HT1080 (cell line): ENCODE results near the gene ADORA2A. TPM values are rescaled to one million over a fixed set of nuclear protein-coding genes. Genes with fewer than 3 reads are reported as not detected.

ENCODE experiments used
- DNase-seq: peaks from one replicate; pipeline ENCODE4 v3.0.0-alpha.2; 2015; ENCODE audit warnings: low read depth
- polyA plus RNA-seq, 2 experiments: library from polyadenylated mRNA; depleted of rRNA; stranded (reverse); fragments of >200 nt; gene quantifications; 2 replicates each; pipeline ENCODE4 v1.2.3, GENCODE V29; 2015
- total RNA-seq: library from RNA; depleted of rRNA; stranded (reverse); fragments of >200 nt; shearing (Covaris generic); gene quantifications from 2 replicates; pipeline ENCODE4 v1.2.3, GENCODE V29; 2014; rRNA removed

The ADORA2A gene
- 1.5 and 2.3 TPM in 2 replicates for total RNA-seq
- polyA plus RNA-seq (2015; cell fraction: cytosol; rRNA removed): 2.3 and 3.3 TPM in 2 replicates
- 2.8 and 7.0 TPM in 2 replicates for polyA plus RNA-seq (2015; cell fraction: nucleus; rRNA removed)

GRCh38 chr22:24427500-24428164 lies at the start of gene ADORA2A:
ADORA2A (plus strand) TSS chr22:24427599; CDS start chr22:24433405, 5,806 bp downstream.
- peak; percentile 25 for DNase-seq

DNA sequence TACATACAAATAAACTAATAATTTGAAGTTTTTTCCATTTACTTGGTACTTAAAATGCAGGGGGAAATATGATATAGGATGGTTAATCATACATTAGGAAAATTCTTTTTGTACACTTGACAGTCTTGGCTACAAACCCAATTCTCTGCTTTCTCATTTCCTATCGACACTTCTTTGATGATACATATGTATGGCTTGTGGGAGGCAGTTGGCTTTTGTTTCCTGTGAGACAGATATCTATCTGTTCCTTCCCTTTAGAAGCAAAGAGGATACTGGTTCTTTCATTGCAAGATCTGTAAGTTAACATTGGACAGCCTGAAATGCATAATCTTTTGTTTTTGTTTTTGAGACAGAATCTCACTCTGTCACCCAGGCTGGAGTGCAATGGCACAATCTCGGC lies 47.9 kb upstream of the ADORA2A start:
- peak; percentile 75 for DNase-seq

DNA sequence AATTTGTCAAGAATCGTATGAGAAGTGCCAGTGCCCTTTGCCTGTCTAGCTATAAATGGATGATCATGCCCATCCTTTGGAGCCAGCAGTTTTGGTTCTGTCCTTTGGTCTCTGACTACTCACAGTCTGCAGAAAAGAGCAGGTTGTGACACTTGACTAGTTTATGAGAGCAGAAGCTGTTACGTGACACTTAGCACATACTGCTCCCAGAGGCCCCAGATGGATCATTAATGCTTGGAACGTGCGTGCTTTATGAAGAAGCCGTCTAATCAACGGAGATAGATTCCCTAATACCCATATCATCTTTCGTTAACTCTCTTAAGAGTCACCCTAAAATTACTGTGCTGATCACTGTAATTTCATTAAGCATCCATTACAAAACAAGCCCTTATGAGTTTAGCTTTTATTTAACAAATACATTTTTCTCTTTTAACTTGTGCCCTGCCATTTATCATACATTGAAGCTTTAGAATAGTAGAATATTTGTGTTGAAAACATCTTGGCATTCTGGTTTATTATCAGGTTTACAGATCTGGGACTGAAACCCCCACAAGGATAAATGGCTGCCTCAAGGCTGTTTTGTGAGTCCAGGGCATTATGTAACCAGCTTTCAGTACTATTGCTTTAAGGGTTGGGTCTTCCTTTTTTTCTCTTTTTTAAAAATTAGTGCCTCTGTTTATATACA lies 47.0 kb upstream of the ADORA2A start:
- DNase-seq: no peak

DNA sequence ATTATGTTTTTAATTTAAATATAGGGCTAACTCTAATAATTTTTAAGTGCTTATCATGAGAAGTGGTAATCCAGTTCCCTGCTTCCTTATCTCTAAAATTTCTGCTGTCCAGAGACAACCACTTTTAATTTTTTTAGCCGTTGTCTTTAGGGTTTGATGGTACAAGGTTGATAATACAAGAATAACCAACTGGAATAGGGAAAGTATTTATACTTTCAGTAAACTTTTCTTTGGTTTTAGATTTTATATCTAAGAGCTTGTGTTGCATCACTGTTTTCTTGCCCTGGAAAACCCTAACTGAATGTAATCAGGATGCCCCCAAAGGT lies 46.5 kb upstream of the ADORA2A start:
- no peak for DNase-seq

DNA sequence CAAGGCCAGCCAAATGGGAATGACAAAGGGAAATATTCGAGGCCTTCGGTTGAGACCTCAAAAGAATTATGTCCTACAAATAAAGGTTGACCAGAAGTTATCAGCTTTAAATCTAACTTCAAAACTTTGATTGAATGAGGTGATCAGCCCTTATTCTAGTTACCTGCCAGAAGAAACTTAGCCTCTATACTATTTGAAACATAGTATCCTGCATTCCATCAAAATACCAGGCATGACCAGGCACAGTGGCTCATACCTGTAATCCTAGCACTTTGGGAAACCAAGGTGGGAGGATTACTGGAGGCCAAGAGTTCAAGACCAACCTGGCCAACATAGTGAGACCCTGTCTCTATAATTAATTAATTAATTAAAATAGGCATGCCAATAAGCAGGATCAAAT lies 44.3 kb upstream of the ADORA2A start:
- no peak for DNase-seq

- DNase-seq: no peak
Measured at GRCh38 chr22:24384131-24384530, 43.3 kb upstream of the ADORA2A start.

DNA sequence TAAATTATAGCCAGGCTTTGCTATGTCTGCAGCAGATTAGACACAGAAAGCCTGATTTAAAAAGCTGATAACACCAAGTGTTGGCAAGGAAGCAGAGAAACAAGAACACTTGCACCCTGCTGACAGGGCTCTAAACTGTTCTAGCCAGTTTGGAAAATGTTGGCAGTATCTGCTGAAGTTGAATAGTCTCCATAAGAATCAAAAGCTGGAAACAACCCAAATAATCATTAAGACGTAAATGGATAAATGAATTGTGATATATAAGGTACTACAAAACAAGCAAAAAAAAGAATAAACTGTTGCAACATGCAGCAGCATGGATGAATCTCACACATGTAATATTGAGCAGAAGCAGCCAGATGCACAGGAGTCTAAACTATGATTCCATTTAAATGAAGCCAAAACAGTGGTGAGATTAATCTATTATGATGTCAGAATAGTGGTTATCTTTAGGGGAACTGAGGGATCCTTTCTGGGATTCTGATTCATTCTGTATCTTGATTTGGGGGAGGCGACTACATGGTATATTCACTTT lies 40.4 kb upstream of the ADORA2A start:
- DNase-seq: no peak

DNA sequence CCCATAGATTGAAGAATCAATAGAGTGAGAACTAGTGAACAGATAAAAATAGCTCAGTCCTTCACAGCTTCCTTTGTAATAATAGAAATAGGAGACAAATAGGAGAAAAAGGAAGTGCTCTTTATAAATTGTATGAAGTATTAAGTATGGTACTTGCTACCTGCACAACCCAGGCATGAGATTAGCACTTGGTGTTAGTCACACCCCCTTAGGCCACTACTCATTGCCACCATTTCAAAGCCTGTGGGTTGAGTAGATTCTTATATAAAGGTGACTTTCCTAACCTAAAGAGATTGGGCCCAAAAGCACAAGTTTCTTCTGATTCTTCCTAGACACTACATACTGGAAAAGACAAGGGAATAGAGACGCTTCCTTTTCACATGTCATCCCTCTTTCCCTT lies 37.7 kb upstream of the ADORA2A start:
- DNase-seq: no peak

DNA sequence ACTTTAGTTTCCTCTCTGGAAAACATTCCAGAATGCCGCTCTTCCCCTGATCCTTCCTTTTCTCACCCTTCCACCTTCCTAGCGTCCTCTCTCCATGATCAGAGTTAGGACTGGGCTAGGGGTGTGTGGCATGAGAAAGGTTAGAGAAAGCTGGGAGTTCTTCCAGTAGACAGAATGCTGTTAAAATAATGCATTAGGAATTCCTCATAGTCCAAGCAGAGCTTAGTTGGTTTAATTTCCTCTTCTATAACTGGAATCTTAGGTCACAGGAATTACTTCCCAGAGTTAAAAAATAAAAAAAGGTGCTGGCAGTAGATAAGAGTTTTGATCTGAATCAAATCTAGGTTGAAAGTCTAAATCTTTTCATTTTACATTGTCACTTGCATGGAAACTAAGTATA lies 37.2 kb upstream of the ADORA2A start:
- no peak for DNase-seq

- DNase-seq: no peak
Measured at GRCh38 chr22:24390576-24390975, 36.8 kb upstream of the ADORA2A start.

- peak; percentile 57 for DNase-seq
Measured at GRCh38 chr22:24391836-24392217, 35.6 kb upstream of the ADORA2A start.

- DNase-seq: no peak
Measured at GRCh38 chr22:24392218-24392931, 35.0 kb upstream of the ADORA2A start.

DNA sequence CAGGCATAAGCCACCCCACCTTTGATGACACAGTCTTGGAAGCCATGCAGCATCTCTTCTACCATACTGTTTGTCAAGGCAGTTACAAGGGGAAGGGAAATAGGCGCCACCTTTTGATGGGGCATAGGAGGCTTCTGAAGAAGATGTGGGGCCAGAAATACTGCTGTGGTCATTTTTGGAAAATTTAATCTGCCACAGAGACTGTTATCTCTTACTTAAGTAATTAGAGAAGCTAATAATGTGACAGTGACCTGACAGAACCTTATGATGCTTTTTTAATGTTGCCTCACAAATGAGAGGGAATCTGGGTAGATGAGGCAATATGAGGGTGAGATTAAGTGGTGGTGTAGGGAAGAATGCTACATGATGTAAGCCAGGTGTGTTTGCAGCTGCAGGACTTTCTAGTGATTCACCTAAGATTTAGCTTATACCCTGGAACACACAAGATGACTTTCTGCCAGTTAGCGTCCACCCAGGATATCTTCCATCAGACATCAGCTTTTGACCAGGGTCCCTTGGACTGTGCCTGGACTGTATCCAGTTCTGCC lies 34.3 kb upstream of the ADORA2A start:
- no peak for DNase-seq

DNA sequence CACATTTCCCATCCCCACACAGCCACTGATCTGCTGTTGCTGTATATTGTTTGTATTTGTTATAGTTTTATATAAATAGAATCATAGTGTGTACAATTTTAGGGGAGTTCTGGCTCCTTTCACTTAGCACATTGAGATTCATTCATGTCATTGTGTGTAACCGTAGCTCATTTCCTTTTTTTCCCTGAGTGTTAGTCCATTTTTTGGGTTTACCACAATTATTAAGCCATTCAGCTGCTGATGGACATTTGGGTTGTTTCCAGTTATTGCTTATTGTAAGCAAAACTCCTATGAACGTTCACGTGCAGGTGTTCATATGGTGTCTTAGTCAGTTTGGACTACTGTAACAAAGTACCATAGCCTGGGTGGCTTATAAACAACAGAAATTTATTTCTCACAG lies 33.6 kb upstream of the ADORA2A start:
- no peak for DNase-seq

DNA sequence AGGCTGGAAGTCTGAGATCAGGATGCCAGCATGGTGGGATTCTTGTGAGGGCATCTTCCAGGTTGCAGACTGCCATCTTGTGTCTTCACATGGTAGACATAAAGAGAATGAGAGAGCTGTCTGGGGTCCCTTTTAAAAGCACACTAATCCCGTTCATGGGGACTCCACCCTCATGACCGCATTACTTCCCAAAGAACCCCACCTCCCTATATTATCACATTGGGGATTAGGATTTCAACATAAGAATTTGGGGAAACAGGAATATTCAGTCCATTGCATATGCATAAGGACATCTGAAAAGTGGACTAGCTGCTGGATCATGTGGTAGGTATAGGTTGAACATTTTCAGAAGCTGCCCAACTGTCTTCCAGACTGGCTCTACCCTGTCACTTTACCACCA lies 33.1 kb upstream of the ADORA2A start:
- DNase-seq: no peak

GRCh38 chr22:24398409-24398808 lies 29.0 kb upstream of the ADORA2A start:
- DNase-seq: no peak

DNA sequence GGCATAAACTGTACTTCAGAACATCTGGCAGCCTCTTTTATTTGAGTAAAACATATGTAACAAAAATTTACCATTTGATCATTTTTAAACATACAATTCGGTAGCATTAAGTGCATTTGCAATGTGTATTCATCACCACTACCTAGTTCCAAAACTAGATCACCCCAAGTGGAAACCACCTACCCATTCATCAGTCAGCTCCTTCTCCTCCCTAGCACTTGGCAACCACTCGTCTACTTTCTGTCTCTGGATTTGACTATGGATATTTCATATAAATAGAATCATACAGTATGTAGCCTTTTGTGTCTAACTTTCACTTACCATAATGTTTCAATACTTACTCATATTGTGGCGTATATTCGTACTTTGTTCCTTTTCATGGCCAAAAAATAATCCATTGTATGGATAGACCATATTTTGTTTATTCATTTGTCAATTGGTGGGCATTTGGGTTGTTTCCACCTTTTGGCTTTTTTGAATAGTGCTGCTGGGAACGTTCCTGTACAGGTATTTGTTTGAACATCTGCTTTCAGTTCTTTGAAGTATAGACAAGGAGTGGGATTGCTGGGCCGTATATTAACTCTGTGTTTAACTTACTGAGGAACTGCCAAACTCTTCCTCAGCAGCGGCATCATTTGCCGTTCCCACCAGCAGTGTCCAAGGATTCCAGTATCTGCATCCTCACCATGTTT lies 27.2 kb upstream of the ADORA2A start:
- no peak for DNase-seq

DNA sequence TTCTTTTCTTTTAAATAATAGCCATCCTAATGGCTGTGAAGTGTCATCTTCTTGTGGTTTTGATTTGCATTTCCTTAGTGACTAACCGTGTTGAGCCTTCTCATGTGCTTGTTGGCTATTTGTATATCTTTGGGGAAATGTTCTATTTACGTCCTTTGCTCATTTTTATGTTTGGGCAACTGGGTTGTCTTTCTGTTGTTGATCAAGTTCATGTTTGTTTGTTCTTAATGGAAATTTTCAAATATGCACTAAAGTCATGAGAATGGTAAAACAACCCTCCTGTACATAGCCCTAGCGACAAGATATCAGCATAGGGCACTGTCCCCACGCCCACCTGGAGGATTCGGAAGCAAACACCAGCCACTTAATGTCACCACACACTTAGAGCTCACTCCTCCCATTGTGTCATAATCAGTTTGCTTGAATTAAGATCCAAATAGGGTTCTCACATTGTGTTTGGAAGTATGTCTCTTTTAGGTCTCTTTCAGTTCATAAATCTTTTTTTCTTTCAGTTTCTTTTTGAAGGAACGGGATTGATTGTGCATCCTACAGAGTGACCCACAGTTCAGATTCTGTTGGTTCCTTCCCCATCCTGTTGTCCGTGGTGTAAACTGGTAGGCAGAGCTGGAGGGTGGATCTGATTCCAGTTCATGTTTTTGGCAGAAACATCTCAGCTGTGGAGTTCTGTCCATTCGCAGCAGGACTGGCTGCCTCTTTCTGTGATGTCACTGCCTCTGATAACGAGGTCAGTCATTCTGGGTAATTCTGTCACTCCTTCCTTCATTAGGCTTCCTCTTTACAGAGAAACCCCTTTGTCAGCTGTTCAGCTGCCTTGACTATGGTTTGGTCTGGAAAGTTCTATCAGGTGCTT lies 26.4 kb upstream of the ADORA2A start:
- peak; percentile 29 for DNase-seq

DNA sequence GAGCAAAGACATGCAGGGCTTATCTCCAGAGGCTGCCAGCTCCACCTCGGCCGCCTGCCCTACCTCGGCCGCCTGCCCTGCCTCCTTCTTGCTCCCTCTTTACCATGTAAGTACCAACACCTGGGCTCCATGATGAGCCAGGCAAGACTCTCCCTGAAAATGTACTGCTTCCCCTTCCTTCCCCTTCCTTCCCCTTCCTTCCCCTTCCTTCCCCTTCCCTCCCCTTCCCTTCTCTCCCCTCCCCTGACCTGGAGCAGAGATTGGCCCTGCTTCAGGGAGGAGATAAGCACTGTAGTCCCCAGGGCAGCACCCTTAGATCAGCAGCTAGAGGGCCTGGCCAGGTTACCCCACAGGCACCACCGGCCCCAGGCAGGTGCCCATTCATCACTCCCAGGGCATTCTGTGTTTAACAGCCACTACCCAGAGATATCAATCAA lies 25.4 kb upstream of the ADORA2A start:
- DNase-seq: no peak
